Measurements from ENCODE around the gene KLHL36.

GRCh38 chr16:84658690-84659089 lies 10.4 kb downstream of the KLHL36 start:
- TF ChIP-seq POLR2A (IDR thresholded peaks at IDR 0.05) (no peak), POLR2AphosphoS5 (IDR thresholded peaks at IDR 0.05) (no peak)
- TF ChIP-seq, protein P1, sequence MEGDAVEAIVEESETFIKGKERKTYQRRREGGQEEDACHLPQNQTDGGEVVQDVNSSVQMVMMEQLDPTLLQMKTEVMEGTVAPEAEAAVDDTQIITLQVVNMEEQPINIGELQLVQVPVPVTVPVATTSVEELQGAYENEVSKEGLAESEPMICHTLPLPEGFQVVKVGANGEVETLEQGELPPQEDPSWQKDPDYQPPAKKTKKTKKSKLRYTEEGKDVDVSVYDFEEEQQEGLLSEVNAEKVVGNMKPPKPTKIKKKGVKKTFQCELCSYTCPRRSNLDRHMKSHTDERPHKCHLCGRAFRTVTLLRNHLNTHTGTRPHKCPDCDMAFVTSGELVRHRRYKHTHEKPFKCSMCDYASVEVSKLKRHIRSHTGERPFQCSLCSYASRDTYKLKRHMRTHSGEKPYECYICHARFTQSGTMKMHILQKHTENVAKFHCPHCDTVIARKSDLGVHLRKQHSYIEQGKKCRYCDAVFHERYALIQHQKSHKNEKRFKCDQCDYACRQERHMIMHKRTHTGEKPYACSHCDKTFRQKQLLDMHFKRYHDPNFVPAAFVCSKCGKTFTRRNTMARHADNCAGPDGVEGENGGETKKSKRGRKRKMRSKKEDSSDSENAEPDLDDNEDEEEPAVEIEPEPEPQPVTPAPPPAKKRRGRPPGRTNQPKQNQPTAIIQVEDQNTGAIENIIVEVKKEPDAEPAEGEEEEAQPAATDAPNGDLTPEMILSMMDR (IDR thresholded peaks at IDR 0.05): no peak

Measured in suprapubic skin (tissue), 4 donors.